ENCODE data around the gene SKI.

- TF ChIP-seq CTCF (conservative IDR thresholded peaks at IDR 0.05; ENCODE audit: low read depth, low read length), result no peak
- TF ChIP-seq EZH2 (IDR thresholded peaks at IDR 0.05; ENCODE audit: low read length, unreplicated experiment), result no peak
- TF ChIP-seq EZH2phosphoT487 (IDR thresholded peaks at IDR 0.05; ENCODE audit: borderline replicate concordance, low read length), result no peak
These were observed 108.4 kb downstream of the SKI start for GRCh38 chr1:2336499-2336898.
